ENCODE measurements around the gene DISC1. TPM values are rescaled to one million over a fixed set of nuclear protein-coding genes. Genes with fewer than 3 reads are reported as not detected.

DISC1 gene
- total RNA-seq, 2 donors from 2014 or later, result 3.1 to 12.4 TPM

DNA sequence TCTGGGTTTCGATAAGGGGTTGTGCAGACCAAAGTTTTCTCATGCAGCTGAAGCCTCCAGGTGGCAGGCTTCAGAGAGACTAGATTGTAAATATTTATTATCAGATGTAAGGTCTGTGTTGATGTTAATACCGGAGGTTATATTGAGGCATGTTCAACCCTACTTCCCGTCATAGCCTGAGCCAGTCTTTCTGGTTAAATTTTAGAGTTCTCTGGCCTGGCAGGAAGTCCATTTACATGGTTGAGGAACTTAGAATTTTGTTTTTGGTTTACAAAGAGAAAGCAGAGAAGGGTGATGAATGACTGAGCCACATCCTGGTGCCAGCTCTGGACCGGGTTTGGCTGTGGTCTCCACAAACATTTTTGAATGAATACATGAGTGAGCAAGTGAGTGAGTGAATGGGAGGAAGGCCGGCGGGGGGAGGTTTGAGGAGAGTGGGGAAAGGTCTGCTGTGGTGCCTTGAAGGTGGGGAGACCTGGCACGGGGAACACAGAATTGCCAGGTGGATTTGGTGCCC lies 218.5 kb downstream of the DISC1 start:
- peak in 1 of 2 donors; percentile 29 for ATAC-seq
- Mint-ChIP-seq H3K27ac (peak overlapping the region; percentile 27 to 95), H3K9me3 (no peaks in the 10 kb centered on the region), H3K36me3 (no peaks in the 10 kb centered on the region)
- no peak for DNase-seq (ENCODE audit: low spot score in 2 of 2)

DNA sequence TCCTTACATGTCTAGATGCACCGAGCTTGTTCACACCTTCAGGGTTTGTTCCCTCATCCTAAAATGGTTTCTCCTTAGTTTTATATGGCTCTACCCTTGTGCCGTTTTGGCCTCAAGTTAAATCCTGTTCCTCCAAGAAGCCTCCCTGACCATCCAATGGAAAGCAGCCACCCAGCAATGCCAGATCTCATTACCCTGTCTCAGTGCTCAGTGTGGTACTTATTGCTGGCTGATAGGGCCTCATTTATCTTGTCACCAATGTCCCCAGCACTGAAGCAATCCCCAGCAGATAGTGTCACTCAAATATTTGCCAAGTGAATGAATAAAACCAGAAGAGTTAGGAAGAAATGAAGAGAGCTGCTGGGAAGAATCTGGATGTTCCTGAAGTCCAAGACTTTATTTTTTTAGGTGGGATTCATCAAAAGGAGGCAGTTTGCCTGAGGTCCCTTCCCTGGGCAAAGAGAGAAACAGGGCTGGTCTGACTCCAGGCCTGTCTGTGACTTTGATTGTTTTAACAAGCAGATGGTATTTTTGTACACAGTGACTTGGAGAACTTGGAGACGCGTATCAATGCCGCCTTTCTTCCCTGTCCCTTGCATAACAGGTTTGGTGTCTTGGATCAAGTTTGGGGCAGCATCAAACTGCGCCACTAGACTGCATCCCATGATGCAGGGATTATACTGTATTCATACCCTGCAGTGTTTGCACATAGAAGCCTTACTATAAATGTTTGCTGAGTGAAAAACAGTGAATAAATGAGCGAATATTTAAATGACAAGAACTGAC lies 221.2 kb downstream of the DISC1 start:
- ATAC-seq (no peak), DNase-seq (ENCODE audit: low spot score in 2 of 2) (no peak)
- H3K36me3 Mint-ChIP-seq, result no peaks in the 10 kb centered on the region
- no peaks in the 10 kb centered on the region for H3K9me3 Mint-ChIP-seq
- H3K27ac Mint-ChIP-seq, result peak overlapping the region in 1 of 2 donors; percentile 47

DNA sequence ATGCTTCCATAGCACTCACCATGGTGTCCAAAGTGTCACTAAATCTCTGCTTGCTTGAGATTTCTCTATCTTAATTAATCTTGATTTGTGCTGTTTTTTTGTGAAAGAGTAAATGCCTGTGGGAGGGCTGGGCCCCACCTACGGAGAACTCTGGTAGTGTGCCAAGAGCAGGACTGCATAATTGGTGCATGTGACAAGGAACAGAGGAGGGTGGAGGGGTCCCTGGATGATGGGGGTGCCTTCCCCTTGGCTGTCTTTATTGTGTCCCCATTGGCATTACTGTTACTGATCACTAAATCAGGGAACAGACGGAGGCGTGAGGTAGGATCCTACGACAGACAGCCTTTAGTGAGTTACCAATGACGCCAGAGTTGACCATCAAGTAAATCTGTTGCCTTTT lies 223.4 kb downstream of the DISC1 start:
- Mint-ChIP-seq H3K9me3 (no peaks in the 10 kb centered on the region), H3K36me3 (no peaks in the 10 kb centered on the region), H3K27ac (no peak overlapping the region)
- ATAC-seq, result no peak
- DNase-seq (ENCODE audit: low spot score in 2 of 2), result no peak

DNA sequence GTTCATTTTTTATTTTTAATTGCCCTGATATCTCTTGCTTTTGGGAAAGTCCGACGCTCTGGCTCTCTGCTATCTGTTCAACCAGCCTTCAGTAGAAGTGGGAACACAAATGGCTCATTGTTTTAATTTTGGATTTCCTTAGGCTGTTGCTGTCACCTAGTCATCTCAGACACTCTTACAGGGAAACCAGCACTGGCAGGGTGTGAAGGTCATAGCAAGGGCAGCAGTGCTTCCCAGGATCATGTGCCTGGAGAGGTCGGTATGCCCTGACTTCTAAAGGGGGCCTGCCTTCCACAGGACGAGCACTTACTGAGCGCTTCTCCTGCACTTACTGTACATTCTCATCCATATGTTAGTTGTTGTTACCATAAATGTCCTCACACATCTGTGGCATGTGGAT lies 224.2 kb downstream of the DISC1 start:
- Mint-ChIP-seq H3K36me3 (no peaks in the 10 kb centered on the region), H3K27ac (no peak overlapping the region), H3K9me3 (no peaks in the 10 kb centered on the region)
- ATAC-seq (no peak), DNase-seq (ENCODE audit: low spot score in 2 of 2) (no peak)

DNA sequence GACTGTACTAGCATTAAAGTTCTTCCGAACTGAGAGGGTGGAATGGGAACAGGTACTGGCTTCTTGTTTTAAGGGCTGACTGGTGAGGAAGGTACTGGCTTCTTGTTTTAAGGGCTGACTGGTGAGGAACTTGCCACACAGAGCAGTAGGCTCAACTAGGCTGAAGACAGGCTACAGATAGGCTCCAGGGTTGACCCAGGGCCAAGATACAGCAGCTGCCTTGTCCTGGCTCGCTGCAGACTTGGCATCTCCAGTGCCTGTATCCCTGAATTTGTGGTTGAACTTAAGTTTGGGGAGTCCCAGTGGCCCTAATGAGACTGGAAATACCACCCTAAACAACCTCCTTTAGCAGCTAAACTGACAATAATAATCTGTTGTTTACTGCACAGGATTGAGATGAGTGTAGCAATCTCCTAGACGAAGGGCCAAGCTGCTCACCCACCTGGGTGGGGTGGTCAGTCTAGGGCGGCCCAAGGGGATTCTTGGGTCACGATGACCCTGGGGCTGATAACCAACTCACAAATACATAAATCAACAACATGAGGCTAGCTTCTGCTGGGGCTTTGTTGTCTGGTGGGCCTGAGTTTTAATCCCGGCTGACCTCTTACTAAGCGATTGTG lies 227.1 kb downstream of the DISC1 start:
- no peak overlapping the region for H3K27ac Mint-ChIP-seq
- no peak for ATAC-seq

DNA sequence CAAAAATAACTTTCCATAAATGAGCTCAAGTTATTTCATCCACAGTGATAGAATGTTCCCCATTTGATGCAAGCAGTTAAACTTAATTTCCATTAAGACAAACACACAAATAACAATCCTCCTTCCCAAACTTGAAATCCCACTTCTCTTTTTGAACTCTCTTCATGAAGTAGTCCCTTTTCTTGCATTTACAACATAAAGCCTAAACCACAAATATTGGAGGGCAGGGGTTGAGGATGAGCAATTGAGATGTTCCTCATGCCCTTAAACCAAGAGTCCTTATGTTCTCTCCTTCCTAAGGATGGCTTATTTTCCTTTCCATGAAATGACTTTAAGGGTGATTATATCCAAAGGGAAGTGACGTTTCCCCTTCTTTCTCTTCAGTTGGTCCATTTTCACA lies 228.8 kb downstream of the DISC1 start:
- DNase-seq (ENCODE audit: low spot score in 2 of 2) (no peak), ATAC-seq (no peak)
- H3K9me3 Mint-ChIP-seq, result no peaks in the 10 kb centered on the region
- no peak overlapping the region for H3K27ac Mint-ChIP-seq
- H3K36me3 Mint-ChIP-seq, result no peaks in the 10 kb centered on the region

More for the DNA sequence above, 227.1 kb downstream of the DISC1 start:
- no peaks in the 10 kb centered on the region for H3K9me3 Mint-ChIP-seq
- no peaks in the 10 kb centered on the region for H3K36me3 Mint-ChIP-seq
- no peak for DNase-seq (ENCODE audit: low spot score in 2 of 2)

DNA sequence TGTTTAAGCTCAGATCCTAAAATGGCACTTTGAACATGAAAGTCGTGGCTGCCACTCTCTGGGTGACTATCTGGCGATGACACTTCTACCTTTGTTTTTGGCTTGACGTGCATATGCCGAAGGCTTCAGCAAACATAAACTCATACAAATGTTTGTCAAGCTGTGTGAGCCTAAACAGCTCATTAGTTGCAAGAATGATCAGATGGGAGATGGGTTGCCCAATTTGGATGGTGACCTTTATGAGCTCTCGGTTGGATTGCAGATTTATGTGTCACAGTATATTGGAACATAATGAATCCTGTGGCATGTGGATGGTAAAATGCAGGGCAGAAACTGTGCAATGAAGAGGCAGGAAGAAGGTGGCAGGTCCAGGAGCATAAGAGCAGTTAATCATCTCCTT lies 229.3 kb downstream of the DISC1 start:
- ATAC-seq (no peak), DNase-seq (ENCODE audit: low spot score in 2 of 2) (no peak)
- no peaks in the 10 kb centered on the region for H3K36me3 Mint-ChIP-seq
- no peaks in the 10 kb centered on the region for H3K9me3 Mint-ChIP-seq
- no peak overlapping the region for H3K27ac Mint-ChIP-seq

DNA sequence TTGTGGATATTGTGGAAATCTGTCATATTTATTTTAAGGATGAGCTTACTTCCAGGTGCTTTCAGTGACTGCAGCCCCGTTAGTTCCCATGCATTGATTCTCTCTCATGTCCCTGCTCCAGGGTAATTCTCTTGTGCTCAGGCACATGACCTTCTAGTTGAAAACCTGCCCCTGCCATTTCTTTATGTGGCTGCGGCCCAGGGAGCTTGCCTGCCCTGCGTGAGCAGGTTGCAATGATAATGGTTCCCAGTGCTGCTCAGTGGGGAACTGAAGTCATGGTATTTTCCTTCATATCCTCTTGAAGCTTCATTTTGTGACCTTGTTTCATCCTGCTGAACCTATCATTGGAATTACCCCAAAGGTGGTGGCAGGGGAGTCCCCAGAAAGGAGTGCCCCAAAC lies 229.8 kb downstream of the DISC1 start:
- ATAC-seq, result no peak
- no peaks in the 10 kb centered on the region for H3K9me3 Mint-ChIP-seq
- no peak for DNase-seq (ENCODE audit: low spot score in 2 of 2)
- no peaks in the 10 kb centered on the region for H3K36me3 Mint-ChIP-seq
- H3K27ac Mint-ChIP-seq, result peak overlapping the region in 1 of 2 donors; percentile 22

DNA sequence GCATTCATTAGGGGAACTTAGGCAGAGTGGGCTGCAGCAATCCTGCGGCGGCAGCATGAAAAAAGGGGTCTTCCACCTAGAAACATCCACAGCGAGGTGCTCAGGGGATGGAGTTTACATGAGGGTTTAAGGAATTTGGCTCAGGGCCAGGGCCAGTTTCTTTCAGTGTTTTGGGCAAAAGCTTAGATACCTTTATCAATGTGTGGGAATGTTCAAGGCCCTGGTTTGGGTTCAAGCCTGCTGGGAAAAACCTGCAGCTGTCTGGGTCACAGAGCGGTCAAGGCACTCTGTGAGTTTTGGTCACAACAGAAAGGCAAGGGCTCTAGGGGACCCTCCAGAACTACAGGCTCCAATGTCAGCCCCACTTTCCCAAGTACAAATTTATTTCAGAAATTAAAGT lies 230.3 kb downstream of the DISC1 start:
- Mint-ChIP-seq H3K9me3 (no peaks in the 10 kb centered on the region), H3K27ac (peak overlapping the region in 1 of 2 donors; percentile 22), H3K36me3 (no peaks in the 10 kb centered on the region)
- ATAC-seq (no peak), DNase-seq (ENCODE audit: low spot score in 2 of 2) (no peak)

DNA sequence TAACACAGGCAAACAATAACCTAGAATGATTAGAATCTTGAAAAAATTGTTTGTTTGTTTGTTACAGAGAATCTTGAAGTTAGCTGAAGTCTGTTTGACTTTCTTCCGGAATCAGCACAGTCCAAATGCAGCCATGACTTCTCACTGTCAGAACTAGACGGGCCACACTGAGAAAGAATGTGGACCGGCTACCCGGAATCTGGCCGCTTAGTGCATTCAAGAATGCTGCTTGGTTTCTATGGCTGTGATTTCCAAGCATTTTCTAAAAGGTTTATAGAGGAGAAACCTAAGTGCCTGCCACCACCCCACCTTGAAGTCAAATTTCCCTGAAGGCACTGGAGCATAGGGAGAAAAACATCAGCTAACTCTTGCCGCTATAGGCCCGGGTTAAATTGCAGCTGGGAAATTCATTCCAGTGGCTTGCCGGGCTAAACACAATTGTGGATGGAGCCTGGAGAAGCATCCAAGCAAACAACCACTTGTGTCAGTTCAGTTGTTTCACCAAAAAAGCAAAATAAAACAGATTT lies 231.1 kb downstream of the DISC1 start:
- ATAC-seq (no peak), DNase-seq (ENCODE audit: low spot score in 2 of 2) (no peak)
- H3K27ac Mint-ChIP-seq, result no peak overlapping the region
- no peaks in the 10 kb centered on the region for H3K36me3 Mint-ChIP-seq
- no peaks in the 10 kb centered on the region for H3K9me3 Mint-ChIP-seq

DNA sequence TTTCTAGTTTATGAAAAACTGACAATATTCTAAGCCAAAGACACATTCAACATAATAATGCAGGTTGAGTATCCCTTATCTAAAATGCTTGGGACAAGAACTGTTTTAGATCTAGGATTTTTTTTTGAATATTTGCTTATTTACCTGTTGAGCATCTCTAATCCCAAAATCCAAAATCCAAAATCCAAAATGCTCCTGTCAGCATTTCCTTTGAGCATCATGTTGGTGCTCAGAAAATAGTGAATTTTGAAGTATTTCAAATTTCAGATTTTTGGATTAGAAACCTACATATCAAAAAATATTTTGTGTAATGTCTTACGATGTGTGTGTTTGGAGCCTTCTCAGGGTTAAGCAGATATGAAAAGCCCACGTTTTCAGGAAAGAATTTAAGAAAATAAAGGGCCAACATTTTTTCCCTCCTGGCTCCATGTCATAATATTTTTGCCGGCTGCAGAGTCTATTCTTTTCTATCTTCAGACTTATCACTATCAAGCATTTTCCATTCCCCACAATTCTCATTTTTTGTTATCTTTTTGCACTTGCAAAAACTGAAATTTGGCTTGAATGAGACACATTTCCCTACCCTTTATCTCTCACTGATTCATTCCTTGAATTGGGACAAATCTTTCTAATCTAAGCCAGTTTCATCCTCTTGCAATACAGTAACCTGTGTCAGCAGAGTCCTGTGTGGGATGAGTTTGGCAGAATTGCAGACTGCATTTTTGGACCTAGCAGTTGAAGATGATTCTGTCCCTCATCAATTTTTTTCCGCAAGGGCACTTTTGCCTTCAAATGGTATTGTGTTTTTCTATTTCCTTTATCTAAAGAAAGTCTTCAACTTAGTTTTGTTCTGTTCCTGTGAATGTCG lies 233.9 kb downstream of the DISC1 start:
- DNase-seq (ENCODE audit: low spot score in 2 of 2) (no peak), ATAC-seq (no peak)
- no peaks in the 10 kb centered on the region for H3K36me3 Mint-ChIP-seq
- no peaks in the 10 kb centered on the region for H3K9me3 Mint-ChIP-seq
- no peak overlapping the region for H3K27ac Mint-ChIP-seq

DNA sequence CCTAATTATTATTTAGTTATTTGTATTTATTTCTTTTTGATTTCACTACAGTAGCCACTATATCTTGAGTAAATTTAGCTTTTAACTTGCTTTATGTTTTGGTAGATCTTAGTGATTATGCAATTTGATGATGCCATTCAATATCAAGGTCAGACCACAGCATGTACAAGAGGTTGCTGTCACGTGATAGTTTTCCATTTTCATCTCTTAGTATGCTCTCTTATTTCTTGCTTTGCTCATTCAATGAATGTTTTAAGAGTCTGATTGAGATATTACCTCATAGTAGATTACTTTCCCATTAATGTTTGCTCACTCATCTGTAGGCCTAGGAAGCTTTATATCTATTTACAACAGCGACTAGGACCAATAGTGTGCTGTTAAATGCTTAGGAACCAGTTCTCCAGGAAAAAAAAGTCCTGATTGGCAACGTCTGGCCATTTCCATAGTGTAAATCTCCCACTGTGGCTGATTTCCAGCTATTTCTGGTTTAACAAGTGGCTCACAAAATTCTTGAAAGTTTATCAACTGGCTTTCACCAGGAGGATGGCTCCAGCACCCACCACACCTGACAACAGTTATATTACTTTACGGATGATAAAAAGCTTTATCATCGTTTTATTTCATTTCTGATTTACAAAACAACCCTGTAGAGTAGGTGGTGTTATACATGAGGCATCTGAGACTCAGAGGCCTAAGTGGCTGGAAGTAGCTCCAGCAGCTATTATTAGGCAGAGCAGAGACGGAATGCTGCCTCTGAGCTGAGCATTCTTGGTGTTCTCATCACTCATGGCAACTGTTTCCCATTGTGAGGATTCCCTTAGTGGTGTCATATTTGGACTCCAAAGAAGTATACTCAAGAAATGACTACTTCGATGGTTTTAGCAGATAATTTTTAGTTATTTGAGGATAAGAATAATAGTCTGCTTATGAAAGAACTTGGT lies 235.2 kb downstream of the DISC1 start:
- Mint-ChIP-seq H3K36me3 (no peaks in the 10 kb centered on the region), H3K27ac (no peak overlapping the region), H3K9me3 (no peaks in the 10 kb centered on the region)
- DNase-seq (ENCODE audit: low spot score in 2 of 2), result no peak
- ATAC-seq, result no peak

DNA sequence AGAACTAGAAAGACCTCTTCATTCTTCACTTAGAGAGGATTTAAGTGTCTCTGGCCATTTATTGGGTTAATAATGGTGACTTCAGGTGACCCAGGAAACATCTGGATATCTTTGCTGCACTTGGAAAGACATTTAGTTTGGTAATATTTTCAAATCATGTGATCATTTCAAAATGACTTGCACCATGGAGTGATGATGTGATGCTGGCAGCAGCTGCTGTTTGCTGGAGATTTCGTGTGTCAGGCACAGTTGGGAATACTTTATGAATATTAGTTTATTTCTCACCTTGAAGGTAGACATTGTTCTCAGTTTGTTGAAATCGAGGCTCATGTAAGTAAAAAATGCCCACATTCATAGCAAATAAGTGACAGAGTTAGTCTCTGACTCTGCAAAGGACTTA lies 236.0 kb downstream of the DISC1 start:
- DNase-seq (ENCODE audit: low spot score in 2 of 2) (no peak), ATAC-seq (no peak)
- H3K36me3 Mint-ChIP-seq, result no peaks in the 10 kb centered on the region
- H3K27ac Mint-ChIP-seq, result no peak overlapping the region
- H3K9me3 Mint-ChIP-seq, result no peaks in the 10 kb centered on the region

DNA sequence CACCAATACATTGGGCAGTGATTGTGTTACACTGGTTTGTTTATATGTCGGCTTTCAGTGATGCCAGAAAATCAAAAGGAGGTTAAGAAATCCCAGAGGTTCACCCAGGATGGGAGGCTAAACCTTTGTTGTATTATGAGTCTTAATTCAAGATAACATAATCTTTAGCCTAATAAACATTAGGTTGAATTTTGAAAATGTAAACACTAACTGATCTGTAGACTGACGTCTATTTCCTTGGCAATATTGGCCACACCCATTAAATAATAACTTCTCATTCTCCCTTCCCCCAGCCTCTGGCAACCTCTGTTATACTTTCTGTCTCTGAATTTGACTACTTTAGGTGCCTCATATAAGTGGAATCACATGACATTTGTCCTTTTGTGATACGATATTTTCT lies 238.7 kb downstream of the DISC1 start:
- ATAC-seq (no peak), DNase-seq (ENCODE audit: low spot score in 2 of 2) (no peak)
- H3K36me3 Mint-ChIP-seq, result no peaks in the 10 kb centered on the region
- no peak overlapping the region for H3K27ac Mint-ChIP-seq
- no peaks in the 10 kb centered on the region for H3K9me3 Mint-ChIP-seq

DNA sequence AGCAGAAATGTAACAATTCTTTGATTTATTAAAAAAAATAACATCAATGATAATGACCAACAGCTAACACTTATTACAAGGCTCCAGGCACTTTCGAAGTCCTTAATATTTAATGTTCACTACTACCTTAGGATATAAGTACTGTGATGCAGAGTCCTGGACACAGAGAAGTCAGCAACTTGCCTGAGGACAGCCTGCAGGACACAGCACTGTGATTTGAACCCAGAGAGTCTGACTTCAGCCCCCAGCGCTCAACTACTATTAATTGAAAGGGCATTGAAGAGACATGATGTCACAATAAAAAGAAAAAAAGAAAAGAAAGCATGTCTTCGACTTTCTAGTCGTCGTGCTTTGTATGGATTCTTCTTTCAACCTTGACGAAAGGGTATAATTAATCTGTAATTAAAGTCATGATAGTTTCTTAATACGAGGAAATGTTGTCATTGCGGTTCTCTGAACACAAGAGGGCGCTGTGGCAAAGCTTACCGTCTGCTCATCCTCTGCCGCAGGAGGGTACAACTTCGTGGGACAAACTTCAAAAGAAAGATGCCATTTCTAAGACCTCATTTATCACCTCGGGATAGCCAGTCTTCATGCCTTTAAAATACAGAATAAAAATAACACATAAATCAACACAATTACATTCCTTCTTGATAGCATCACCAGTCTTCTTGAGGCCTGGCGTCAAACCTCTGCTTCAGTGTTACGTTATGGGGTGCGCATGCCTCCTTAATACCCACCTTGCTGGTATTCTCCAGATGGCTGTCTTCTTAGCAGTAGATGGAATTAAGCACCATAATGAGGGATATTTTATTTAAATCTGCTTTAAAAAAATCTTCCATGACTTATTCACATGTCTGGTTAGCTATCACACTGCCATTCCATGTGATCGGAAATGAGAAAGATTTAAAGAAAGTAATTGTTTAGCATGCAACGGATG lies 240.1 kb downstream of the DISC1 start:
- Mint-ChIP-seq H3K9me3 (no peaks in the 10 kb centered on the region), H3K36me3 (no peaks in the 10 kb centered on the region), H3K27ac (no peak overlapping the region)
- DNase-seq (ENCODE audit: low spot score in 2 of 2), result peak in 1 of 2 donors; percentile 65
- no peak for ATAC-seq

All from activated naive CD4-positive, alpha-beta T cell treated with anti-CD3 and anti-CD28 coated beads, Interleukin-2, amount 50 U/mL, for 72 hours (primary cell).